WTC11 (cell line): ENCODE results near the gene SULF2. TPM values are rescaled to one million over a fixed set of nuclear protein-coding genes. Genes with fewer than 3 reads are reported as not detected.

ENCODE experiments used
- ATAC-seq: fragments of 200-7000 bp; cut with Tn5 transposase; 2 replicates; pipeline ENCODE4 v1.10.0; 2021; ENCODE audit warnings: mild to moderate bottlenecking, moderate library complexity
- CTCF ChIA-PET: fragments of 300-600 bp; sonication (Branson Sonifier 250); formaldehyde crosslinking; loops from one replicate; lab custom pipeline; 2021; ENCODE audit warnings: antibody characterized with exemption; lab: Charles Lee
- POLR2A ChIA-PET: fragments of 350-600 bp; sonication (Branson Sonifier 250); formaldehyde crosslinking; loops from one replicate; lab custom pipeline; 2021; ENCODE audit warnings: antibody characterized with exemption; lab: Charles Lee
- DNase-seq: peaks from one replicate; pipeline ENCODE4 v3.0.0; 2021; ENCODE audit warnings: low spot score
- H3K27ac Mint-ChIP-seq: 2 replicates; pipeline ENCODE4 v1.8.0; 2021; ENCODE audit warnings: mixed read lengths
- H3K27me3 Mint-ChIP-seq: 2 replicates; pipeline ENCODE4 v1.8.0; 2021; ENCODE audit warnings: low read depth, mild to moderate bottlenecking, moderate library complexity, mixed read lengths
- H3K36me3 Mint-ChIP-seq: 2 replicates; pipeline ENCODE4 v1.8.0; 2021; ENCODE audit warnings: mixed read lengths
- H3K4me1 Mint-ChIP-seq: 2 replicates; pipeline ENCODE4 v1.8.0; 2022; ENCODE audit warnings: mixed read lengths
- H3K4me3 Mint-ChIP-seq: 2 replicates; pipeline ENCODE4 v1.8.0; 2021; ENCODE audit warnings: mild to moderate bottlenecking, moderate library complexity, mixed read lengths
- H3K9me3 Mint-ChIP-seq: 2 replicates; pipeline ENCODE4 v1.8.0; 2021; ENCODE audit warnings: mixed read lengths
- ATF3 ChIP-seq: sonication (generic); formaldehyde crosslinking; conservative IDR thresholded peaks from 2 replicates; pipeline ENCODE4 v1.8.1; 2022; ENCODE audit warnings: mild to moderate bottlenecking, missing genetic modification reagents
- CBFB ChIP-seq: sonication (generic); formaldehyde crosslinking; IDR thresholded peaks from 2 replicates; pipeline ENCODE4 v1.8.1; 2022; ENCODE audit warnings: mild to moderate bottlenecking, low read depth, missing genetic modification reagents
- EMX1 ChIP-seq: fragments of 250-450 bp; sonication (Bioruptor Pico); IDR thresholded peaks from 2 replicates; pipeline ENCODE4 v1.8.0; 2021; ENCODE audit warnings: mild to moderate bottlenecking
- FOXP1 ChIP-seq: sonication (generic); formaldehyde crosslinking; IDR thresholded peaks from 2 replicates; pipeline ENCODE4 v1.8.0; 2022; ENCODE audit warnings: missing genetic modification reagents, mild to moderate bottlenecking, moderate library complexity, borderline replicate concordance
- GTF2I ChIP-seq: fragments of 250-450 bp; sonication (Bioruptor Pico); conservative IDR thresholded peaks from 2 replicates; pipeline ENCODE4 v1.4.0; 2021; ENCODE audit warnings: mild to moderate bottlenecking
- MXD4 ChIP-seq: fragments of 250-450 bp; sonication (Bioruptor Pico); IDR thresholded peaks from 2 replicates; pipeline ENCODE4 v1.8.0; 2021; ENCODE audit warnings: mild to moderate bottlenecking, moderate library complexity, borderline replicate concordance
- NFE2L1 ChIP-seq: sonication (generic); formaldehyde crosslinking; IDR thresholded peaks from 2 replicates; pipeline ENCODE4 v1.8.1; 2023; ENCODE audit warnings: missing genetic modification reagents
- NFYB ChIP-seq: sonication (generic); formaldehyde crosslinking; conservative IDR thresholded peaks from 2 replicates; pipeline ENCODE4 v1.8.0; 2022; ENCODE audit warnings: low read depth, missing genetic modification reagents
- SMAD4 ChIP-seq: sonication (generic); formaldehyde crosslinking; IDR thresholded peaks from 2 replicates; pipeline ENCODE4 v1.8.0; 2022; ENCODE audit warnings: mild to moderate bottlenecking, missing genetic modification reagents
- SOX15 ChIP-seq: fragments of 250-450 bp; sonication (Bioruptor Pico); IDR thresholded peaks from 2 replicates; pipeline ENCODE4 v1.9.0; 2021; ENCODE audit warnings: mild to moderate bottlenecking
- TP53 ChIP-seq: sonication (generic); formaldehyde crosslinking; IDR thresholded peaks from 2 replicates; pipeline ENCODE4 v1.8.1; 2023; ENCODE audit warnings: mild to moderate bottlenecking, missing genetic modification reagents
- USF2 ChIP-seq: sonication (generic); formaldehyde crosslinking; IDR thresholded peaks from 2 replicates; pipeline ENCODE4 v1.8.1; 2023; ENCODE audit warnings: mild to moderate bottlenecking, missing genetic modification reagents, moderate library complexity
- ZNF138 ChIP-seq: sonication (generic); formaldehyde crosslinking; conservative IDR thresholded peaks from 2 replicates; pipeline ENCODE4 v1.8.1; 2022; ENCODE audit warnings: mild to moderate bottlenecking, moderate library complexity, missing genetic modification reagents
- total RNA-seq: library from RNA; stranded (reverse); gene quantifications from 3 replicates; pipeline ENCODE4 v1.2.3, GENCODE V29; 2021
- TF ChIP-seq, protein P1 (sequence below): fragments of 200-600 bp; IDR thresholded peaks from 2 replicates; pipeline ENCODE4 v1.8.0; 2022; ENCODE audit warnings: antibody characterized with exemption
- TF ChIP-seq, protein P2 (sequence below): sonication (generic); formaldehyde crosslinking; IDR thresholded peaks from 2 replicates; pipeline ENCODE4 v1.8.0; 2023; ENCODE audit warnings: mild to moderate bottlenecking, missing genetic modification reagents
- TF ChIP-seq, protein P3 (sequence below): sonication (generic); formaldehyde crosslinking; IDR thresholded peaks from 2 replicates; pipeline ENCODE4 v1.8.0; 2022; ENCODE audit warnings: missing genetic modification reagents

The SULF2 gene
- total RNA-seq, 1 experiment from 2014 or later, result 36.0 TPM

- H3K27me3 Mint-ChIP-seq, result no peaks in the 10 kb centered on the region
- no peaks in the 10 kb centered on the region for H3K9me3 Mint-ChIP-seq
- no peak overlapping the region for H3K4me3 Mint-ChIP-seq
- ChIA-PET CTCF (no interaction called here), POLR2A (no interaction called here)
- DNase-seq (no peak), ATAC-seq (no peak)
- H3K27ac Mint-ChIP-seq, result no peak overlapping the region
- TF ChIP-seq, protein P1, sequence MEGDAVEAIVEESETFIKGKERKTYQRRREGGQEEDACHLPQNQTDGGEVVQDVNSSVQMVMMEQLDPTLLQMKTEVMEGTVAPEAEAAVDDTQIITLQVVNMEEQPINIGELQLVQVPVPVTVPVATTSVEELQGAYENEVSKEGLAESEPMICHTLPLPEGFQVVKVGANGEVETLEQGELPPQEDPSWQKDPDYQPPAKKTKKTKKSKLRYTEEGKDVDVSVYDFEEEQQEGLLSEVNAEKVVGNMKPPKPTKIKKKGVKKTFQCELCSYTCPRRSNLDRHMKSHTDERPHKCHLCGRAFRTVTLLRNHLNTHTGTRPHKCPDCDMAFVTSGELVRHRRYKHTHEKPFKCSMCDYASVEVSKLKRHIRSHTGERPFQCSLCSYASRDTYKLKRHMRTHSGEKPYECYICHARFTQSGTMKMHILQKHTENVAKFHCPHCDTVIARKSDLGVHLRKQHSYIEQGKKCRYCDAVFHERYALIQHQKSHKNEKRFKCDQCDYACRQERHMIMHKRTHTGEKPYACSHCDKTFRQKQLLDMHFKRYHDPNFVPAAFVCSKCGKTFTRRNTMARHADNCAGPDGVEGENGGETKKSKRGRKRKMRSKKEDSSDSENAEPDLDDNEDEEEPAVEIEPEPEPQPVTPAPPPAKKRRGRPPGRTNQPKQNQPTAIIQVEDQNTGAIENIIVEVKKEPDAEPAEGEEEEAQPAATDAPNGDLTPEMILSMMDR, result no peak
- TF ChIP-seq USF2 (CRISPR knock-in tag) (peak; percentile 52; the same call in 1 of the 2 replicates), ZNF138 (CRISPR knock-in tag) (no peak), FOXP1 (no peak), GTF2I (CRISPR knock-in tag) (no peak)
- H3K36me3 Mint-ChIP-seq, result no peaks in the 10 kb centered on the region
- H3K4me1 Mint-ChIP-seq, result peaks cover 8% of the 10 kb centered on the region
These were observed 54.5 kb downstream of the SULF2 start for GRCh38 chr20:47730744-47731143.

GRCh38 chr20:47729472-47729871 is 55.8 kb downstream of the SULF2 start:
- ChIA-PET POLR2A (no interaction called here), CTCF (interaction anchor here (1.9 kb wide), 1 partner anchor 57 kb away, joined by 5 read pairs; no protein-coding TSS in a partner anchor)
- no peak for DNase-seq
- no peak overlapping the region for H3K27ac Mint-ChIP-seq
- no peaks in the 10 kb centered on the region for H3K9me3 Mint-ChIP-seq
- H3K4me1 Mint-ChIP-seq, result peaks cover 12% of the 10 kb centered on the region
- H3K36me3 Mint-ChIP-seq, result no peaks in the 10 kb centered on the region
- no peak overlapping the region for H3K4me3 Mint-ChIP-seq
- TF ChIP-seq SOX15 (CRISPR knock-in tag) (no peak), ATF3 (CRISPR knock-in tag) (no peak), SMAD4 (CRISPR knock-in tag) (no peak), USF2 (CRISPR knock-in tag) (no peak), NFE2L1 (CRISPR knock-in tag) (no peak), MXD4 (no peak), EMX1 (no peak), CBFB (CRISPR knock-in tag) (no peak), TP53 (no peak), NFYB (CRISPR knock-in tag) (no peak)
- TF ChIP-seq, protein P2, sequence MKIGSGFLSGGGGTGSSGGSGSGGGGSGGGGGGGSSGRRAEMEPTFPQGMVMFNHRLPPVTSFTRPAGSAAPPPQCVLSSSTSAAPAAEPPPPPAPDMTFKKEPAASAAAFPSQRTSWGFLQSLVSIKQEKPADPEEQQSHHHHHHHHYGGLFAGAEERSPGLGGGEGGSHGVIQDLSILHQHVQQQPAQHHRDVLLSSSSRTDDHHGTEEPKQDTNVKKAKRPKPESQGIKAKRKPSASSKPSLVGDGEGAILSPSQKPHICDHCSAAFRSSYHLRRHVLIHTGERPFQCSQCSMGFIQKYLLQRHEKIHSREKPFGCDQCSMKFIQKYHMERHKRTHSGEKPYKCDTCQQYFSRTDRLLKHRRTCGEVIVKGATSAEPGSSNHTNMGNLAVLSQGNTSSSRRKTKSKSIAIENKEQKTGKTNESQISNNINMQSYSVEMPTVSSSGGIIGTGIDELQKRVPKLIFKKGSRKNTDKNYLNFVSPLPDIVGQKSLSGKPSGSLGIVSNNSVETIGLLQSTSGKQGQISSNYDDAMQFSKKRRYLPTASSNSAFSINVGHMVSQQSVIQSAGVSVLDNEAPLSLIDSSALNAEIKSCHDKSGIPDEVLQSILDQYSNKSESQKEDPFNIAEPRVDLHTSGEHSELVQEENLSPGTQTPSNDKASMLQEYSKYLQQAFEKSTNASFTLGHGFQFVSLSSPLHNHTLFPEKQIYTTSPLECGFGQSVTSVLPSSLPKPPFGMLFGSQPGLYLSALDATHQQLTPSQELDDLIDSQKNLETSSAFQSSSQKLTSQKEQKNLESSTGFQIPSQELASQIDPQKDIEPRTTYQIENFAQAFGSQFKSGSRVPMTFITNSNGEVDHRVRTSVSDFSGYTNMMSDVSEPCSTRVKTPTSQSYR (CRISPR knock-in tag), result no peak
- TF ChIP-seq, protein P3, sequence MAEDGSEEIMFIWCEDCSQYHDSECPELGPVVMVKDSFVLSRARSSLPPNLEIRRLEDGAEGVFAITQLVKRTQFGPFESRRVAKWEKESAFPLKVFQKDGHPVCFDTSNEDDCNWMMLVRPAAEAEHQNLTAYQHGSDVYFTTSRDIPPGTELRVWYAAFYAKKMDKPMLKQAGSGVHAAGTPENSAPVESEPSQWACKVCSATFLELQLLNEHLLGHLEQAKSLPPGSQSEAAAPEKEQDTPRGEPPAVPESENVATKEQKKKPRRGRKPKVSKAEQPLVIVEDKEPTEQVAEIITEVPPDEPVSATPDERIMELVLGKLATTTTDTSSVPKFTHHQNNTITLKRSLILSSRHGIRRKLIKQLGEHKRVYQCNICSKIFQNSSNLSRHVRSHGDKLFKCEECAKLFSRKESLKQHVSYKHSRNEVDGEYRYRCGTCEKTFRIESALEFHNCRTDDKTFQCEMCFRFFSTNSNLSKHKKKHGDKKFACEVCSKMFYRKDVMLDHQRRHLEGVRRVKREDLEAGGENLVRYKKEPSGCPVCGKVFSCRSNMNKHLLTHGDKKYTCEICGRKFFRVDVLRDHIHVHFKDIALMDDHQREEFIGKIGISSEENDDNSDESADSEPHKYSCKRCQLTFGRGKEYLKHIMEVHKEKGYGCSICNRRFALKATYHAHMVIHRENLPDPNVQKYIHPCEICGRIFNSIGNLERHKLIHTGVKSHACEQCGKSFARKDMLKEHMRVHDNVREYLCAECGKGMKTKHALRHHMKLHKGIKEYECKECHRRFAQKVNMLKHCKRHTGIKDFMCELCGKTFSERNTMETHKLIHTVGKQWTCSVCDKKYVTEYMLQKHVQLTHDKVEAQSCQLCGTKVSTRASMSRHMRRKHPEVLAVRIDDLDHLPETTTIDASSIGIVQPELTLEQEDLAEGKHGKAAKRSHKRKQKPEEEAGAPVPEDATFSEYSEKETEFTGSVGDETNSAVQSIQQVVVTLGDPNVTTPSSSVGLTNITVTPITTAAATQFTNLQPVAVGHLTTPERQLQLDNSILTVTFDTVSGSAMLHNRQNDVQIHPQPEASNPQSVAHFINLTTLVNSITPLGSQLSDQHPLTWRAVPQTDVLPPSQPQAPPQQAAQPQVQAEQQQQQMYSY (CRISPR knock-in tag), result no peak
- no peaks in the 10 kb centered on the region for H3K27me3 Mint-ChIP-seq
- ATAC-seq, result no peak
